Endodermal cell (in vitro differentiated cells): ENCODE data around the gene CDH23. TPM values are rescaled to one million over a fixed set of nuclear protein-coding genes. Genes with fewer than 3 reads are reported as not detected.

Experiments used
- DNase-seq: peaks from one replicate; pipeline ENCODE4 v3.0.0-alpha.2; 2017
- H3K27ac ChIP-seq: 2 replicates; pipeline ENCODE4 v1.5.1; 2013; ENCODE audit warnings: mild to moderate bottlenecking, low read depth, low read length, moderate library complexity
- H3K27me3 ChIP-seq: 2 replicates; pipeline ENCODE4 v1.6.1; 2013; ENCODE audit warnings: mild to moderate bottlenecking, low read length, moderate library complexity; ENCODE audit not compliant: insufficient read depth, control insufficient read depth, poor library complexity, severe bottlenecking
- H3K36me3 ChIP-seq: 2 replicates; pipeline ENCODE4 v1.7.0; 2013; ENCODE audit warnings: mild to moderate bottlenecking, low read length, moderate library complexity; ENCODE audit not compliant: control insufficient read depth, insufficient read depth
- H3K4me1 ChIP-seq: one replicate; pipeline ENCODE4 v1.7.0; 2013; ENCODE audit warnings: low read length; ENCODE audit not compliant: control insufficient read depth, insufficient read depth
- H3K4me3 ChIP-seq: 2 replicates; pipeline ENCODE4 v1.5.1; 2013; ENCODE audit warnings: mild to moderate bottlenecking, low read length, moderate library complexity
- H3K9ac ChIP-seq: 2 replicates; pipeline ENCODE4 v1.6.1; 2013; ENCODE audit warnings: mild to moderate bottlenecking, low read length, moderate library complexity; ENCODE audit not compliant: poor library complexity, severe bottlenecking; ENCODE audit errors: extremely low read depth
- H3K9me3 ChIP-seq: 2 replicates; pipeline ENCODE4 v1.6.1; 2013; ENCODE audit warnings: mild to moderate bottlenecking, low read length, moderate library complexity; ENCODE audit not compliant: control insufficient read depth
- H3K27ac Mint-ChIP-seq: 2 replicates; pipeline ENCODE4 v1.8.0; 2020; ENCODE audit warnings: mixed read lengths
- H3K27me3 Mint-ChIP-seq: 2 replicates; pipeline ENCODE4 v1.8.0; 2021; ENCODE audit warnings: mild to moderate bottlenecking, mixed read lengths; ENCODE audit not compliant: insufficient read depth
- H3K36me3 Mint-ChIP-seq: 2 replicates; pipeline ENCODE4 v1.8.0; 2020; ENCODE audit warnings: low read depth, mixed read lengths
- H3K4me1 Mint-ChIP-seq: 2 replicates; pipeline ENCODE4 v1.8.0; 2020; ENCODE audit warnings: mixed read lengths
- H3K4me3 Mint-ChIP-seq: 2 replicates; pipeline ENCODE4 v1.8.0; 2020; ENCODE audit warnings: mild to moderate bottlenecking, moderate library complexity, mixed read lengths
- H3K9me3 Mint-ChIP-seq: 2 replicates; pipeline ENCODE4 v1.8.0; 2020; ENCODE audit warnings: mild to moderate bottlenecking, mixed read lengths
- CTCF ChIP-seq: fragments of 200-600 bp; sonication (generic); conservative IDR thresholded peaks from 2 replicates; pipeline ENCODE4 v1.5.0; 2021; ENCODE audit warnings: antibody characterized with exemption, mild to moderate bottlenecking
- WGBS, 2 experiments: methylation state at CpG; one replicate each; pipeline versions ENCODE4 v1.1.5 to v1.1.7; 2013; ENCODE audit warnings: missing lambda C conversion rate in 2 of 2, mixed read lengths in 1 of 2; ENCODE audit not compliant: insufficient coverage in 1 of 2, insufficient read length in 1 of 2; 5-methylcytosine and 5-hydroxymethylcytosine counted together
- total RNA-seq, 2 donors: library from RNA; stranded (reverse); fragmentation: NEBNext Ultra II Directional in 1 of 2; extraction: Animal tissue kit (Norgen Biotek cat#: 25700) in 1 of 2; gene quantifications; 2 replicates in 1 of 2; 3 replicates in 1 of 2; pipeline ENCODE4 v1.2.1, GENCODE V29; 2021

CDH23 gene
- total RNA-seq, 2 donors from 2014 or later, result 2.1 to 4.2 TPM

GRCh38 chr10:71780156-71780555 is 383.4 kb downstream of the CDH23 start:
- no peak for DNase-seq
- TF ChIP-seq CTCF, result no peak
- peaks cover 4% of the 10 kb centered on the region for H3K27me3 Mint-ChIP-seq

GRCh38 chr10:71780719-71781118 is 384.0 kb downstream of the CDH23 start:
- Mint-ChIP-seq H3K27me3 (peaks cover 6% of the 10 kb centered on the region), H3K9me3 (peaks cover 3% of the 10 kb centered on the region), H3K4me1 (no peaks in the 10 kb centered on the region), H3K36me3 (no peaks in the 10 kb centered on the region), H3K4me3 (no peak overlapping the region), H3K27ac (no peak overlapping the region)
- Histone ChIP-seq H3K4me3 (no peak overlapping the region), H3K27me3 (no peaks in the 10 kb centered on the region), H3K9ac (no peak overlapping the region), H3K27ac (no peak overlapping the region), H3K4me1 (no peaks in the 10 kb centered on the region), H3K9me3 (no peaks in the 10 kb centered on the region), H3K36me3 (no peaks in the 10 kb centered on the region)
- WGBS, 2 experiments, result 84 to 91% methylated on average over 7 to 9 of the region's 9 CpGs
- TF ChIP-seq CTCF, result peak; percentile 35
- peak; percentile 62 for DNase-seq

More at GRCh38 chr10:71780156-71780555, 383.4 kb downstream of the CDH23 start:
- Mint-ChIP-seq H3K9me3 (peaks cover 3% of the 10 kb centered on the region), H3K36me3 (no peaks in the 10 kb centered on the region), H3K4me1 (no peaks in the 10 kb centered on the region), H3K4me3 (no peak overlapping the region), H3K27ac (no peak overlapping the region)
- Histone ChIP-seq H3K9ac (no peak overlapping the region), H3K4me1 (no peaks in the 10 kb centered on the region), H3K4me3 (no peak overlapping the region), H3K27me3 (no peaks in the 10 kb centered on the region), H3K36me3 (no peaks in the 10 kb centered on the region), H3K9me3 (no peaks in the 10 kb centered on the region), H3K27ac (no peak overlapping the region)
- 88 to 97% methylated on average over 7 of the region's 7 CpGs for WGBS, 2 experiments

GRCh38 chr10:71782221-71782916 is 385.6 kb downstream of the CDH23 start:
- no peak for DNase-seq
- Mint-ChIP-seq H3K4me3 (no peak overlapping the region), H3K27ac (no peak overlapping the region)

More at GRCh38 chr10:71782221-71782916, 385.6 kb downstream of the CDH23 start:
- H3K9me3 Mint-ChIP-seq, result peaks cover 3% of the 10 kb centered on the region
- H3K9ac ChIP-seq, result no peak overlapping the region
- no peak for TF ChIP-seq CTCF
- no peaks in the 10 kb centered on the region for H3K9me3 ChIP-seq
- peaks cover 6% of the 10 kb centered on the region for H3K27me3 Mint-ChIP-seq
- H3K27me3 ChIP-seq, result no peaks in the 10 kb centered on the region
- no peaks in the 10 kb centered on the region for H3K4me1 ChIP-seq
- H3K4me3 ChIP-seq, result no peak overlapping the region
- 85 to 89% methylated on average over 6 of the region's 6 CpGs for WGBS, 2 experiments
- no peak overlapping the region for H3K27ac ChIP-seq
- no peaks in the 10 kb centered on the region for H3K4me1 Mint-ChIP-seq
- no peaks in the 10 kb centered on the region for H3K36me3 Mint-ChIP-seq
- H3K36me3 ChIP-seq, result no peaks in the 10 kb centered on the region
